ENCODE measurements around the gene LSS. TPM values are rescaled to one million over a fixed set of nuclear protein-coding genes. Genes with fewer than 3 reads are reported as not detected.
"Not testable (repeated sequence)": the region's sequence is repeated elsewhere in the genome, so short reads cannot be mapped to it uniquely, and the experiment has no call there.

Gene LSS
- total RNA-seq, 1 donor from 2014 or later, result 108 TPM

DNA sequence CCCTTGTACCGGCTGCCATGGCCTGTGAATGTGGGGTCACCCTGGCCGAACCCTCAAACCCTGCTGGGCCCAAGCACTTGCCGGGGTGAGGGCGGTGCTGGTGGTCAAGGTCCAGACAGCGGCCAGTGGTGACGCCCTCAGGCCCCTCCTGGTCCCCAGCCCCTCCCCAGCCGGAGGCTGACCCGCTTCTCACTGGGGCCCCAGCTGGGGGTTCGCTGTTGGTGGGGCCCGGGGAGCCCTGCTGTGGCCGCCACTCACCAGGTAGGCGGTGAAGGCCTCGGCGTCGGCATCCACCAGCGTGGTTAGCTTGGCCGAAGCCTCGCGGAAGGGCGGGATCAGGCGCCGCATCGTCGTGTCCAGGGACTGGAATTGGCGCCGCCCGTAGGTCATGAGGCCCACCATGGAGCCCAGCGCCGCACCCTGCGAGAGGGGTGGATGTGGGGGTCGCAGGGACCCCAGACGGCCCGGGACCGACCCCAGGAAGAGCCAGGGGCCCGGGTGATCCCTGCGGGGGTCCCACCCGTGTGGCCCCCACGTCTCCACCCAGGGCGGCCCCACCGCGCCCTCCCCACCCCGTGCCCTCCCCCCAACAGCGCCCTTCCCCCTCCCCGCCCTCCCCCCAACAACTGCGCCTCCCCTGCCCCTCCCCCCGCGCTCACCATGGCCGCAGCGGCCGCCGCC lies 83.3 kb downstream of the LSS start:
- Histone ChIP-seq H3K36me3 (no peaks in the 10 kb centered on the region), H3K9me3 (no peaks in the 10 kb centered on the region), H3K4me3 (no peak overlapping the region), H3K27ac (no peak overlapping the region), H3K4me1 (no peaks in the 10 kb centered on the region), H3K27me3 (no peaks in the 10 kb centered on the region)
- no peak for DNase-seq
- TF ChIP-seq, protein P1, sequence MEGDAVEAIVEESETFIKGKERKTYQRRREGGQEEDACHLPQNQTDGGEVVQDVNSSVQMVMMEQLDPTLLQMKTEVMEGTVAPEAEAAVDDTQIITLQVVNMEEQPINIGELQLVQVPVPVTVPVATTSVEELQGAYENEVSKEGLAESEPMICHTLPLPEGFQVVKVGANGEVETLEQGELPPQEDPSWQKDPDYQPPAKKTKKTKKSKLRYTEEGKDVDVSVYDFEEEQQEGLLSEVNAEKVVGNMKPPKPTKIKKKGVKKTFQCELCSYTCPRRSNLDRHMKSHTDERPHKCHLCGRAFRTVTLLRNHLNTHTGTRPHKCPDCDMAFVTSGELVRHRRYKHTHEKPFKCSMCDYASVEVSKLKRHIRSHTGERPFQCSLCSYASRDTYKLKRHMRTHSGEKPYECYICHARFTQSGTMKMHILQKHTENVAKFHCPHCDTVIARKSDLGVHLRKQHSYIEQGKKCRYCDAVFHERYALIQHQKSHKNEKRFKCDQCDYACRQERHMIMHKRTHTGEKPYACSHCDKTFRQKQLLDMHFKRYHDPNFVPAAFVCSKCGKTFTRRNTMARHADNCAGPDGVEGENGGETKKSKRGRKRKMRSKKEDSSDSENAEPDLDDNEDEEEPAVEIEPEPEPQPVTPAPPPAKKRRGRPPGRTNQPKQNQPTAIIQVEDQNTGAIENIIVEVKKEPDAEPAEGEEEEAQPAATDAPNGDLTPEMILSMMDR (IDR thresholded peaks at IDR 0.05), result no peak
- no peak for ATAC-seq
- intact Hi-C loops (cut with DNase I), result no loop called here

DNA sequence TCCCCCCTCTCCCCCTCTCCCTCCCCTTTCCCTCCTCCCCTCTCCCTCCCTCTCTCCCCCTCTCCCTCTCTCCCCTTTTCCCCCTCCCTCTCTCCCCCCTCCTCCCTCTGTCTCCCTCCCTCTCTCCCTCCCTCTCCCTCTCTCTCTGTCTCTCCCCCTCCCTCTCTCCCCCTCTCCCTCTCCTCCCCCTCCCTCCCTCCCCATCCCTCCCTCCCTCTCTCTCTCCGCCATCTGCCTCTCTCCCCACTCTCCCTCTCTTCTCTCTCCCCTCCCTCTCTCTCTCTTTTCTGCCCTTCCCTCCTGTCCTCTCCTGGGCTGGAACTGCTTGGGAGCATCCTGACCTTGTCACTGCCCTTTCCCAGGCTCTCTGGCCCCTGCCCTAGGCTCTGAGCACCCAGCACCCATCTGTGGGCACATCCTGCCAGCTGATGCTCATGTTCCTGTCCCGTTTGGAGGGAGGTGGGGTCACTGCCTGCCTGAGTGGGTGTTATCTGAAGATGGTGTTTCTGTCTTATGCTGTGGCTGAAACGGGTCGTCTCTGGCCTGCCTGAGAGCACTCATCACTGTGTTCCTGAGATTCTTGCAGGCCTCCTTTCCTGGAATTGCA lies 84.0 kb downstream of the LSS start:
- ATAC-seq (no peak), DNase-seq (no peak)
- Histone ChIP-seq H3K4me1 (no peaks in the 10 kb centered on the region), H3K4me3 (no peak overlapping the region), H3K36me3 (no peaks in the 10 kb centered on the region), H3K9me3 (no peaks in the 10 kb centered on the region), H3K27ac (no peak overlapping the region), H3K27me3 (peaks cover 6% of the 10 kb centered on the region)
- intact Hi-C loops (cut with DNase I), result no loop called here
- TF ChIP-seq, protein P1 (IDR thresholded peaks at IDR 0.05), result no peak

DNA sequence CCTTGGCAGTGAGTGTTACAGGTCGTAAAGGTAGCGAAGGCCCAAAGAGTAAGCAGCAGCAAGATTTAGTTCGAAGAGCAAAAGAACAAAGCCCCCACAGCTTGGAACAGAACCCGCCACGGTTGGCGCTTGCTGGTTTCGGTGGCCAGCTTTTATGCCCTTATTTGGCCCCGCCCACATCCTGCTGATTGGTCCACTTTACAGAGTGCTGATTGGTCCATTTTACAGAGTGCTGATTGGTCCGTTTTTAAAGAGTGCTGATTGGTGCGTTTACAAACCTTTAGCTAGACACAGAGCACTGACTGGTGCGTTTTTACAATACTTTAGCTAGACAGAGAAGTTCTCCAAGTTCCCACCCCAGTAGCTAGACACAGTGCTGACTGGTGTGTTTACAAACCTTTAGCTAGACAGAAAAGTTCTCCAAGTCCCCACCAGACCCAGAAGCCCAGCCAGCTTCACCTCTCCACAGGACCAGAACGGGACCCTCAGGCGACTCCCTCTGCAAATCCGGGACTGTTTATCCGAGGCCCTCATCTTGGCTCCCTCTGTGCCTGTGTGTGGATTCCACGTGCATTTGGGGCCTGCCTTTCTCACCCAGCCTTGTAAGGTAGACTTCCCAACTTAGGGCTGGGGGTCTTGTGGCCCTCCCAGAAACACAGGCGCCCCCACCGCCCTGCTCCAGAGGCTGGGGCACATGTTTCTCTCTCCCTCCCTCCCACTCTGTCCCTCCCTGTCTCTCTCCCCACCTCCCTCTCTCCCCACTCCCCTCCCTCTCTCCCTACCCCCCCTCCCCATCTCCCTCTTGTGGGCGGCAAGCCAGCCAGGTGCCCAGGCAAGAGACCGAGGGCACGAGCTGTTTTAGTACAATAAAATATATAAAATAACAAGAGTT lies 85.7 kb downstream of the LSS start:
- ATAC-seq, result no peak
- Histone ChIP-seq H3K36me3 (no peaks in the 10 kb centered on the region), H3K27ac (no peak overlapping the region), H3K4me1 (no peaks in the 10 kb centered on the region), H3K4me3 (no peak overlapping the region), H3K27me3 (peaks cover 11% of the 10 kb centered on the region), H3K9me3 (no peaks in the 10 kb centered on the region)
- no peak for DNase-seq
- TF ChIP-seq, protein P1 (IDR thresholded peaks at IDR 0.05), result no peak
- intact Hi-C loops (cut with DNase I), result no loop called here

DNA sequence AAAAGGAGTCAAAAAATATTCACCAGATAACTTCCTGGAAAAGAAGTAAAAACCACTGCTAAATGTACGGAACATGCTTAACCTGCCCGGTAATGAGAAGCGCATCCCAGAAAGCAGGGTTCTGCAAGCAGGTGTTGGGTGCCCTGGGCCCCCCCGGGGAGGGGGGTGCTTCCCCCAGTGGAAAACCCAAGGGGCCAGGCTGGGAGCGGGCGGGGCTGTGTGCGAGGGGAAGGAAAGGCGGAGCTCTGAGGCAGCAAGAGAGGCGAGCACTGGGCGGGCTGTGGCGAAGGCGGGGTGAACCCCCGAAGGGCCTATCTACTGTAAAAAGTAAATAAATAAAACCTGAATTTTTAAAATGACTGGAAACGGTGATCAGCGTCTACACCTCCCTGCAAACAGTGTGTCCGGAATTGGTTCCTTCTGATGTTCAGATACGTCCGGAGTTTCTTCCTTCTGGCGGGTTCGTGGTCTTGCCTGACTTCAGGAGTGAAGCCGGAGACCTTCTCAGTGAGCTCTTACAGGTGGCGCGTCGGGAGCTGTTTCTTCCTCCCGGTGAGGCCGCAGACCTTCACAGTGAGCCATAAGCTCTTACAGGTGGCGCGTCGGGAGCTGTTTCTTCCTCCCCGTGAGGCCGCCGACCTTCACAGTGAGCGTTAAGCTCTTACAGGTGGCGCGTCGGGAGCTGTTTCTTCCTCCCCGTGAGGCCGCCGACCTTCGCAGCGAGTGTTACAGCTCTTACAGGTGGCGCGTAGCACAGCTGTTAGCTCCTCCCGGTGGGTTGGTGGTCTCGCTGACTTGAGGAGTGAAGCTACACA lies 86.6 kb downstream of the LSS start:
- H3K4me3 ChIP-seq, result no peak overlapping the region
- H3K36me3 ChIP-seq, result no peaks in the 10 kb centered on the region
- DNase-seq, result no peak
- H3K4me1 ChIP-seq, result no peaks in the 10 kb centered on the region
- intact Hi-C loops (cut with DNase I), result no loop called here
- H3K27ac ChIP-seq, result no peak overlapping the region
- H3K9me3 ChIP-seq, result no peaks in the 10 kb centered on the region
- H3K27me3 ChIP-seq, result peaks cover 11% of the 10 kb centered on the region
- ATAC-seq, result no peak
- TF ChIP-seq, protein P1 (IDR thresholded peaks at IDR 0.05), result no peak

DNA sequence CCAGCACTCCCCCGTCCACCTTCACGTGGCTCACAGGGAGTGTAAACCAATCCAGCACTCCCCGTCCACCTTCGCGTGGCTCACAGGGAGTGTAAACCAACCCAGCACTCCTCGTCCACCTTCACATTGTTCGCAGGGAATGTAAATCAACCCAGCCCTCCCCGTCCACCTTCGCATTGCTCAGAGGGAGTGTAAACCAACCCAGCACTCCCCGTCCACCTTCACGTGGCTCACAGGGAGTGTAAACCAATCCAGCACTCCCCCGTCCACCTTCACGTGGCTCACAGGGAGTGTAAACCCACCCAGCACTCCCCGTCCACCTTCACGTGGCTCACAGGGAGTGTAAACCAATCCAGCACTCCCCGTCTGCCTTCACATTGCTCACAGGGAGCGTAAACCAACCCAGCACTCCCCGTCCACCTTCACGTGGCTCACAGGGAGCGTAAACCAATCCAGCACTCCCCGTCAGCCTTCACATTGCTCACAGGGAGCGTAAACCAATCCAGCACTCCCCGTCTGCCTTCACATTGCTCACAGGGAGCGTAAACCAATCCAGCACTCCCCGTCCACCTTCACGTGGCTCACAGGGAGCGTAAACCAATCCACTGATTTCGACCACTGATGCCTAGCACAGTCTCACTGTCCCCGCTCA lies 88.1 kb downstream of the LSS start:
- H3K4me1 ChIP-seq; DNase-seq; H3K36me3 ChIP-seq; H3K27ac ChIP-seq; H3K4me3 ChIP-seq; H3K9me3 ChIP-seq; ATAC-seq; intact Hi-C loops (cut with DNase I): not testable (repeated sequence)
- H3K27me3 ChIP-seq, result peaks cover 11% of the 10 kb centered on the region

All from upper lobe of right lung (tissue), 1 donor.